Esophagus muscularis mucosa (tissue), 4 donors: ENCODE results near the gene DAO. TPM values are rescaled to one million over a fixed set of nuclear protein-coding genes. Genes with fewer than 3 reads are reported as not detected.
"Not testable (repeated sequence)": the region's sequence is repeated elsewhere in the genome, so short reads cannot be mapped to it uniquely, and the experiment has no call there.

Experiments used
- DNase-seq: peaks from one replicate; pipeline ENCODE4 v3.0.0-alpha.2; 2017; ENCODE audit errors: extremely low spot score
- H3K27ac ChIP-seq, 4 donors: fragments of 200-600 bp; sonication (generic); replicated peaks in 1 of 4; 1 replicate in 3 of 4; 2 replicates in 1 of 4; pipeline ENCODE4 v1.5.1; 2016 to 2019; ENCODE audit warnings: mild to moderate bottlenecking in 1 of 4
- H3K27me3 ChIP-seq, 4 donors: fragments of 200-600 bp; sonication (generic); one replicate each; pipeline versions ENCODE4 v1.5.1 to v1.6.0; 2016 to 2019
- H3K36me3 ChIP-seq, 4 donors: fragments of 200-600 bp; sonication (generic); one replicate each; pipeline ENCODE4 v1.5.1; 2016 to 2019
- H3K4me1 ChIP-seq, 4 donors: fragments of 200-600 bp; sonication (generic); one replicate each; pipeline ENCODE4 v1.5.1; 2016 to 2019
- H3K4me3 ChIP-seq, 4 donors: fragments of 200-600 bp; sonication (generic); 1 replicate in 2 of 4; 2 replicates in 2 of 4; pipeline ENCODE4 v1.5.1; 2016 to 2019; ENCODE audit warnings: mild to moderate bottlenecking in 4 of 4, moderate library complexity in 1 of 4
- H3K9me3 ChIP-seq, 4 donors: fragments of 200-600 bp; sonication (generic); 1 replicate in 3 of 4; 2 replicates in 1 of 4; pipeline ENCODE4 v1.5.1; 2016 to 2019
- CTCF ChIP-seq, 3 experiments: fragments of 200-600 bp in 2 of 3; fragments of 450-650 bp in 1 of 3; sonication (generic) in 2 of 3; IDR thresholded peaks; one replicate each; pipeline ENCODE4 v1.5.1; 2017 to 2019; ENCODE audit warnings: antibody characterized with exemption in 3 of 3, mild to moderate bottlenecking in 2 of 3, moderate library complexity in 1 of 3
- EP300 ChIP-seq: sonication (generic); formaldehyde crosslinking; IDR thresholded peaks from one replicate; pipeline ENCODE4 v1.6.1; 2017; ENCODE audit warnings: antibody characterized with exemption
- POLR2A ChIP-seq: fragments of 450-650 bp; IDR thresholded peaks from one replicate; pipeline ENCODE4 v1.6.1; 2017; ENCODE audit warnings: antibody characterized with exemption, moderate library complexity, mild to moderate bottlenecking, low read depth
- POLR2AphosphoS5 ChIP-seq, 2 donors: sonication (generic); formaldehyde crosslinking; IDR thresholded peaks; one replicate each; pipeline ENCODE4 v1.6.1; 2017; ENCODE audit warnings: antibody characterized with exemption in 2 of 2
- WGBS: methylation state at CpG from one replicate; pipeline ENCODE4 v1.1.5; 2018; 5-methylcytosine and 5-hydroxymethylcytosine counted together
- intact Hi-C: fragments of 100-400 bp; cut with DNase I; formaldehyde crosslinking; loops from one replicate; pipeline ENCODE4 v1.15.1; 2023
- total RNA-seq, 4 donors: library from RNA; depleted of rRNA; stranded (reverse); fragments of >200 nt; gene quantifications; one replicate each; pipeline versions ENCODE4 v1.1.0 to v1.2.1, GENCODE V29; 2016

Gene DAO
- total RNA-seq, 4 donors from 2014 or later: not detected

- Histone ChIP-seq H3K4me1 (peaks cover 27 to 39% (median 37%) of the 10 kb centered on the region in 4 donors), H3K27me3 (no peaks in the 10 kb centered on the region), H3K36me3 (no peaks in the 10 kb centered on the region), H3K4me3 (no peak overlapping the region), H3K9me3 (no peaks in the 10 kb centered on the region), H3K27ac (no peak overlapping the region)
- no peak for TF ChIP-seq POLR2A
- TF ChIP-seq EP300: no peak
- TF ChIP-seq CTCF (IDR thresholded peaks at IDR 0.05): no peak
- no peak for DNase-seq
- intact Hi-C loops: loop anchor here (10.0 kb wide), 1 partner anchor 85 kb away; no protein-coding TSS in a partner anchor
- WGBS: 86% methylated on average over 1 of the region's 1 CpG
Observed at GRCh38 chr12:108859923-108860291, 20.0 kb upstream of the DAO start.

DNA sequence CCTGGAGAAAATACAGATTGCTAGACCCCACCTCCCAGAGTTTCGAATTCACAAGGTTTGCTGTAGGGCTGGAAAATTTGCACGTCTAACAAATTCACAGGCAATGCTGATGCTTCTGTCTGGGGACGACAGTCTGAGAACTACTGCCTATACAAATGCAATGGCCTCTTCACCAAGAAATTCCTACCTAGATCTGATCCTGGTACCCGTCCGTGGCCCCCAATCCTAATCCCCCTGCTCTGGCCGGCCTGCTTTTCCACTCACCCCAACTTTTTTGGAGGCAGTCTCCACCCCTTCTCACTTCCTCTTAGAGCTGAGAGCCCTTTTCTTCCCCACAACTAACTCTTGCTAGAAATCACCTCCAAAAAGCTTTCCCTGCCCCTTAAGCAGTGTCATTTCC, 19.4 kb upstream of the DAO start:
- no peaks in the 10 kb centered on the region for H3K27me3 ChIP-seq
- H3K4me1 ChIP-seq: peaks cover 22 to 35% (median 32%) of the 10 kb centered on the region in 4 donors
- intact Hi-C loops: loop anchor here (10.0 kb wide), 1 partner anchor 84 kb away; no protein-coding TSS in a partner anchor
- DNase-seq: no peak
- 80% methylated on average over 6 of the region's 6 CpGs for WGBS
- TF ChIP-seq EP300 (no peak), POLR2AphosphoS5 (IDR thresholded peaks at IDR 0.05) (no peak), POLR2A (no peak), CTCF (IDR thresholded peaks at IDR 0.05) (no peak)
- H3K9me3 ChIP-seq: no peaks in the 10 kb centered on the region
- H3K27ac ChIP-seq: no peak overlapping the region
- no peaks in the 10 kb centered on the region for H3K36me3 ChIP-seq
- H3K4me3 ChIP-seq: no peak overlapping the region

DNA sequence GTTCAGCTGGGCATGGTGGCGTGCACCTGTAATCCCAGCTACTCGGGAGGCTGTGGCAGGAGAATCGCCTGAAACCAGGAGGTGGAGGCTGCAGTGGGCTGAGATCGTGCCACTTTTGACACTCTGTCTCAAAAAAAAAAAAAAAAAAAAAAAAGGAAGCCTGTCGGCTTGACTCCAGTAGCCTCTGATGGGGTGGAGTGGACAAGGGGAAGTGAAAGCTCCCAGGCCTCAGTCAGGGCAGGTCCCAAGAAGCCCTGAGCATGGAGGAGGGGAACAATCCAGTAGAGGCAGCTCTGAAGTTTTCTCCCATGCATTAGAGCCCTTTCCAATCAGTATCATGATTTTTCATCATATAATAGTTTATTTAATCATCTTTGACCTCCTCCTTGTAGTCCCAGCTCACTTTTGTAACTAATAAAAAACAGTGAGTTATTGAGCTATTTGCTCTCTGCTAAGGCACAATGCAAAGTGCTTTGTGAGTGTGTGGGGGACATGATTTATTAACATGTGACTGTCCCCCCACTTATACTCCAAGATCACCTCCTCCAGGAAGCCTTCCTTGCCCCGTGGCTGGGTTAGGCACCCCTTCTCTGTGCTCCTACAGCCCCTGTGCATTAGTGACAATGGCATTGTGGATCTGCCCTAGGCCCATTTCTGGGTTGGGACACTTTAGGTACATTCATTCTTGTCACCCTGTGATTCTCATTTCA, 17.9 kb upstream of the DAO start:
- Histone ChIP-seq H3K9me3 (no peaks in the 10 kb centered on the region), H3K27ac (no peak overlapping the region), H3K4me1 (peaks cover 12 to 19% (median 19%) of the 10 kb centered on the region in 4 donors), H3K27me3 (no peaks in the 10 kb centered on the region), H3K36me3 (no peaks in the 10 kb centered on the region), H3K4me3 (no peak overlapping the region)
- TF ChIP-seq POLR2AphosphoS5 (IDR thresholded peaks at IDR 0.05) (no peak), EP300 (no peak), POLR2A (no peak)
- no peak for DNase-seq
- intact Hi-C loops: loop anchor here (10.0 kb wide), 1 partner anchor 83 kb away; no protein-coding TSS in a partner anchor
- 66% methylated on average over 6 of the region's 6 CpGs for WGBS

GRCh38 chr12:108862588-108862959, 17.3 kb upstream of the DAO start:
- H3K9me3 ChIP-seq: no peaks in the 10 kb centered on the region
- DNase-seq: no peak
- no peaks in the 10 kb centered on the region for H3K27me3 ChIP-seq
- H3K4me1 ChIP-seq: peaks cover 12 to 19% (median 19%) of the 10 kb centered on the region in 4 donors
- H3K4me3 ChIP-seq: no peak overlapping the region
- intact Hi-C loops: loop anchor here (10.0 kb wide), 1 partner anchor 82 kb away; no protein-coding TSS in a partner anchor
- no peak for TF ChIP-seq EP300
- TF ChIP-seq CTCF (IDR thresholded peaks at IDR 0.05): no peak
- no peak for TF ChIP-seq POLR2A
- TF ChIP-seq POLR2AphosphoS5 (IDR thresholded peaks at IDR 0.05): no peak
- WGBS: 91% methylated on average over 3 of the region's 3 CpGs
- H3K27ac ChIP-seq: no peak overlapping the region
- H3K36me3 ChIP-seq: no peaks in the 10 kb centered on the region

GRCh38 chr12:108865169-108865568, 14.7 kb upstream of the DAO start:
- H3K27ac ChIP-seq: no peak overlapping the region
- H3K36me3 ChIP-seq: no peaks in the 10 kb centered on the region
- no peak for DNase-seq
- no peaks in the 10 kb centered on the region for H3K4me1 ChIP-seq
- WGBS: 93% methylated on average over 4 of the region's 4 CpGs
- H3K4me3 ChIP-seq: no peak overlapping the region
- no peaks in the 10 kb centered on the region for H3K9me3 ChIP-seq
- H3K27me3 ChIP-seq: no peaks in the 10 kb centered on the region
- intact Hi-C loops: loop anchor here (10.0 kb wide), 1 partner anchor 80 kb away; no protein-coding TSS in a partner anchor
- TF ChIP-seq POLR2A (no peak), CTCF (IDR thresholded peaks at IDR 0.05) (no peak), POLR2AphosphoS5 (IDR thresholded peaks at IDR 0.05) (no peak), EP300 (no peak)

DNA sequence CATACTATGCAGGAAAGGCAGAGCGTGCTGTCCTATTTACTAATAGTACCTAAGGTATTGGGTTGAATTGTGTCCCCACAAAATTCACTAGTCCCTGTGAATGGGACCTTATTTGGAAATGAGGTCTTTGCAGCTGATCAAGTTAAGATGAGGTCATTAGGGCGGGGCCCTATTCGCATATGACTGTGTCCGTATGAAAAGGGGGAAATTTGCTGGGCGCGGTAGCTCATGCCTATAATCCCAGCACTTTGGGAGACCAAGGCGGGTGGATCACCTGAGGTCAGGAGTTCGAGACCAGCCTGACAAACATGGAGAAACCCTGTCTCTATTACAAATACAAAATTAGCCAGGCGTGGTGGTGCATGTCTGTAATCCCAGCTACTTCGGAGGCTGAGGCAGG, 13.8 kb upstream of the DAO start:
- H3K9me3 ChIP-seq, H3K4me3 ChIP-seq, H3K36me3 ChIP-seq, DNase-seq, H3K4me1 ChIP-seq, H3K27me3 ChIP-seq, H3K27ac ChIP-seq: not testable (repeated sequence)
- intact Hi-C loops: loop anchor here (10.0 kb wide), 1 partner anchor 79 kb away; no protein-coding TSS in a partner anchor
- 83% methylated on average over 10 of the region's 10 CpGs for WGBS
